Rectal smooth muscle tissue (tissue), 1 donor: Measurements from ENCODE around the gene OGFOD3.

Source experiments
- H3K27ac ChIP-seq: one replicate; pipeline ENCODE4 v1.7.0; 2013; ENCODE audit warnings: low read depth, low read length, inconsistent platforms
- H3K27me3 ChIP-seq: one replicate; pipeline ENCODE4 v1.7.0; 2013; ENCODE audit warnings: low read length; ENCODE audit not compliant: control insufficient read depth, insufficient read depth
- H3K36me3 ChIP-seq: one replicate; pipeline ENCODE4 v1.7.0; 2013; ENCODE audit warnings: low read length; ENCODE audit not compliant: control insufficient read depth, insufficient read depth
- H3K4me1 ChIP-seq: one replicate; pipeline ENCODE4 v1.7.0; 2013; ENCODE audit warnings: low read length; ENCODE audit not compliant: control insufficient read depth, insufficient read depth
- H3K4me3 ChIP-seq: one replicate; pipeline ENCODE4 v1.7.0; 2013; ENCODE audit warnings: low read length
- H3K9ac ChIP-seq: one replicate; pipeline ENCODE4 v1.7.0; 2013; ENCODE audit warnings: low read length

OGFOD3 gene

DNA sequence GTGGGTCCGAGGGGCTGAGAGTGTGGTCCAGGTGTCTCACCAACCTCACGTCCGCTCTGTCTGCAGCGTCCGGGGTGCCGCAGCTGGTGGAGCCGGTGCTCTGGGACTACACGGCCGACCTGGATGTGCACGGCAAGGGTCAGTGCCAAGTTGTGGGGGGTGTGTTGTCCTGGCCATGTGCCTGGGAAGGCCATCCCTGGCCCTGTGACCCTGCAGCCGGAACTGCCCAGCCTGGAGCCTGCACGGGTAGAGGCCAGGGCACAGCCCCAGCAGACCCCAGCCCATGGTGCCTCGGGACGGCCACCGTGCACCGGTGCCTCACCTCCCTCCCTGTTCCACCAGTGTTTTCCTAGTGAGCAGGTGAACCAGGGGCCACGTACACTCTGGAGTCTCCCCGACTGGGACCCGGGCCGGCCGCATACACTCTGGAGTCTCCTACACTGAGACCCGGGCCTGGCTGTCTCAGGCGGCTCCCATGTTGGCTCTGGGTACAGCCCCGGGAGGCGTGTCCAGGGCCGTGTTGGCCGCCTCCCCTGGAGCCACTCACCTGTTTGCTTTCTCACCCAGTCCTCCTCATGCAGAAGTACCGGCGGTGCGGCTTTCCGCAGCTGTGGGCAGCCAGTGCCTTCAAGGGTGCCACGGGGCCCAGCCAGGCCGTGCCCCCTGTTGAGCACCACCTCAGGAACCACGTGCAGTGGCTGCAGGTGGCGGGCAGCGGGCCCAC, 18.4 kb upstream of the OGFOD3 start:
- no peak overlapping the region for H3K9ac ChIP-seq
- H3K4me1 ChIP-seq, result no peaks in the 10 kb centered on the region
- H3K4me3 ChIP-seq, result no peak overlapping the region
- H3K27ac ChIP-seq, result no peak overlapping the region
- H3K27me3 ChIP-seq, result no peaks in the 10 kb centered on the region
- H3K36me3 ChIP-seq, result peaks cover 5% of the 10 kb centered on the region

- Histone ChIP-seq H3K4me1 (no peaks in the 10 kb centered on the region), H3K36me3 (peaks cover 5% of the 10 kb centered on the region), H3K27ac (no peak overlapping the region), H3K27me3 (no peaks in the 10 kb centered on the region), H3K9ac (no peak overlapping the region), H3K4me3 (no peak overlapping the region)
Measured at GRCh38 chr17:82435601-82436583, 17.5 kb upstream of the OGFOD3 start.

DNA sequence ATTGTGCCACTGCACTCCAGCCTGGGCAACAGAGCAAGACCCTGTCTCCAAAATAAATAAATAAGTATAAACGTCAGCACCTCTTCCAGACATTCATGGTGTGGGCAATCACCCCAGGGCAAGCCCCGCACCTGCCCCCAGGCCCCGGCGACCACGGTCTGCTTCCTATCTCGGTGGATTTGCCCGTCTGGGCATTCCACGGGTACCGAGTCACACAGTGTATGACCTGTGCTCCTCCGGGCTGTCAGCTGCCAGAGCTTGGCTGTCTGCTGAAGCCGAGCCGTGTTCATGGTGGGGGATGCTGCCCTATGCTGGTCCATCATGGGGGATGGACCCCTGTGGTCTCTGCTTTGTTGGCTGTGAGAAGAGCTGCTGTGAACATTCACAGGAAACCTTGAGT, 16.7 kb upstream of the OGFOD3 start:
- H3K4me3 ChIP-seq, result no peak overlapping the region
- H3K36me3 ChIP-seq, result peaks cover 5% of the 10 kb centered on the region
- no peak overlapping the region for H3K27ac ChIP-seq

GRCh38 chr17:82434216-82434565, 15.8 kb upstream of the OGFOD3 start:
- Histone ChIP-seq H3K4me3 (no peak overlapping the region), H3K27ac (no peak overlapping the region), H3K27me3 (no peaks in the 10 kb centered on the region), H3K4me1 (no peaks in the 10 kb centered on the region), H3K9ac (no peak overlapping the region), H3K36me3 (peaks cover 5% of the 10 kb centered on the region)

More for the DNA sequence above, 16.7 kb upstream of the OGFOD3 start:
- no peaks in the 10 kb centered on the region for H3K27me3 ChIP-seq
- H3K4me1 ChIP-seq, result no peaks in the 10 kb centered on the region
- H3K9ac ChIP-seq, result no peak overlapping the region

- no peak overlapping the region for H3K4me3 ChIP-seq
- H3K27me3 ChIP-seq, result no peaks in the 10 kb centered on the region
- H3K9ac ChIP-seq, result no peak overlapping the region
- H3K4me1 ChIP-seq, result no peaks in the 10 kb centered on the region
- H3K27ac ChIP-seq, result no peak overlapping the region
- peaks cover 5% of the 10 kb centered on the region for H3K36me3 ChIP-seq
Measured at GRCh38 chr17:82433560-82434215, 15.3 kb upstream of the OGFOD3 start.

- Histone ChIP-seq H3K27me3 (no peaks in the 10 kb centered on the region), H3K36me3 (peaks cover 3% of the 10 kb centered on the region), H3K9ac (no peak overlapping the region), H3K4me1 (no peaks in the 10 kb centered on the region), H3K4me3 (no peak overlapping the region), H3K27ac (no peak overlapping the region)
Measured at GRCh38 chr17:82432017-82432416, 13.6 kb upstream of the OGFOD3 start.

DNA sequence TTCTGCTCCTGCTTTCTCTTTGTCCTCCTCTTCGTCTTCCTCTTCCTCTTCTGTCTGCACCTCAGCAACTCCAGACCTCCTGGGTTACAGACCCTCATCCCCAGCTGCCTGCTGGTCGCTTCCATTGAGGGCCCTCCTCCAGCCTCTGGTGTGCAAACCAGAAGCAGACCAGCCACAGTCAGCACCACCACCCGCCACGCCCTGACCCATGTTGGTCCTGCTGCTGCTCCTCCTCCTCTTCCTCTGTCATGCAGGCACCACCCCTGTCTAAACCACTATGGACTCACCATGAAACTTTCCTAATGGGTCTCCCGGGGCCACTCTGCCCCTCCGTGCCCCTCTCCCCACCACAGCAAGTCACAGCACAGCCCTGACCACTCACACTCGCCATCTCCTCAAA, 11.4 kb upstream of the OGFOD3 start:
- Histone ChIP-seq H3K27ac (no peak overlapping the region), H3K27me3 (no peaks in the 10 kb centered on the region), H3K9ac (no peak overlapping the region), H3K36me3 (no peaks in the 10 kb centered on the region), H3K4me3 (no peak overlapping the region), H3K4me1 (no peaks in the 10 kb centered on the region)

DNA sequence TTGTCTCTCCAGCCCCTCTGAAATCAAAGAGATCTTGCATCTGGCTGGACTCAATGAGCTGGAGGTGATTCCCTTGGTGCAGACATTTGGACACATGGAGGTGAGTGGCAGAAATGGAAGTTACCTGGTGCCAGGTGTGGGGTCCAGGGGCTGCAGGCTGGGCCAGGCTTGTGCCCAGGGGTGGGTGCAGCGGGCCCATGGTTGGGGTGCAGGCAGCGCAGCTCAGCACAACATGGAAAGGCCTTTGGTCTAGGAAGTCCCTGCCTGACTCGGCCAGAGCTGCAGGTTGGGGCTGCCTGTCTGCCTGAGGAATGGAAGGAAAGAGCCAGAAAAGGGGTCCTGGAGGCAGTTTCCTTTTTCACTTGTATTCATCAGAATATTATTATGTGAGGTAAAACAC, 10.2 kb upstream of the OGFOD3 start:
- Histone ChIP-seq H3K4me1 (no peaks in the 10 kb centered on the region), H3K36me3 (no peaks in the 10 kb centered on the region), H3K27me3 (no peaks in the 10 kb centered on the region), H3K4me3 (no peak overlapping the region), H3K9ac (no peak overlapping the region), H3K27ac (no peak overlapping the region)

GRCh38 chr17:82424863-82425159, 6.4 kb upstream of the OGFOD3 start:
- no peak overlapping the region for H3K27ac ChIP-seq
- H3K9ac ChIP-seq, result no peak overlapping the region
- H3K27me3 ChIP-seq, result no peaks in the 10 kb centered on the region
- H3K36me3 ChIP-seq, result peaks cover 8% of the 10 kb centered on the region
- no peaks in the 10 kb centered on the region for H3K4me1 ChIP-seq
- H3K4me3 ChIP-seq, result no peak overlapping the region

GRCh38 chr17:82424001-82424862, 5.8 kb upstream of the OGFOD3 start:
- H3K36me3 ChIP-seq, result peaks cover 8% of the 10 kb centered on the region
- H3K4me3 ChIP-seq, result no peak overlapping the region
- H3K27ac ChIP-seq, result no peak overlapping the region

DNA sequence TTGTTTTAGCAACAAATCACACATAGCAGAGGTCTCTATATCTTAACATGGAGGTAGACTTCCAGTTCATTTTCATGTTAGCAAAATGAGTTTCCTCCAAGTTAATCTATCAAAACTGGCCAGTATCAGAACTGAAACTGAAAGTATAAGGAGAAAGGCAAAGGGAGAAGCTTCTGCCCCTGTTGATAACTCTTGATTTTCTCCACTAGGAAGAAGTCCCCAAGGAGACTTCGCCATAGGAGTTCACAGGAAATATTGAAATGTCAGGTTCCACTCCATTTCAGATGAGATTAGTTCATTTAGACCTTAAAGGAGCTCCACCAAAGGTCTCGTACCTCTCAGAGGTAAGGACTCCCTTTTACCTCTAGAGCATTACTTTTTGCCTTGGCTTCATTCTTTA, 1.2 kb upstream of the OGFOD3 start:
- no peak overlapping the region for H3K27ac ChIP-seq
- H3K27me3 ChIP-seq, result no peaks in the 10 kb centered on the region
- H3K4me3 ChIP-seq, result no peak overlapping the region
- H3K4me1 ChIP-seq, result no peaks in the 10 kb centered on the region
- peaks cover 8% of the 10 kb centered on the region for H3K36me3 ChIP-seq
- H3K9ac ChIP-seq, result no peak overlapping the region

More at GRCh38 chr17:82424001-82424862, 5.8 kb upstream of the OGFOD3 start:
- H3K4me1 ChIP-seq, result no peaks in the 10 kb centered on the region
- no peak overlapping the region for H3K9ac ChIP-seq
- H3K27me3 ChIP-seq, result no peaks in the 10 kb centered on the region

DNA sequence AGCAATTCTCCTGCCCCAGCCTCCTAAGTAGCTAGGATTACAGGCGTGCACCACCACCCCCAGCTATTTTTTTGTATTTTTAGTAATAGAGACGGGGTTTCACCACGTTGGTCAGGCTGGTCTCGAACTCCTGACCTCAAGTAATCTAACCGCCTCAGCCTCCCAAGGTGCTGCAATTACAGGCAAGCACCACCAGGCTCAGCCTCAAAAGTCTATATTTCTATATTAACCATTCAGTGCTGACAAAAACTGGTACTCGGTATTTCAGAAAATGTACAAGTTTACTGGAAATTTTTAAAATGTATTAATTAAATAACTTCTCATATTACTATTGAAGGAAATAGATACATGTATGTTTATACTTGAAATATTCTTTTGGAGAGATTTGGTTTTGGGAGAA, 1.6 kb downstream of the OGFOD3 start:
- no peak overlapping the region for H3K27ac ChIP-seq

More for the DNA sequence above, 1.6 kb downstream of the OGFOD3 start:
- Histone ChIP-seq H3K4me1 (no peaks in the 10 kb centered on the region), H3K9ac (no peak overlapping the region), H3K4me3 (no peak overlapping the region), H3K36me3 (peaks cover 6% of the 10 kb centered on the region), H3K27me3 (no peaks in the 10 kb centered on the region)
